Gastroesophageal sphincter (tissue), 4 donors: ENCODE results near the gene SAMD4B. TPM values are rescaled to one million over a fixed set of nuclear protein-coding genes. Genes with fewer than 3 reads are reported as not detected.

ENCODE experiments used
- ATAC-seq: fragments of 150-250 bp; one replicate; pipeline ENCODE4 v1.9.1; 2016; ENCODE audit warnings: mild to moderate bottlenecking, moderate library complexity
- H3K27ac ChIP-seq, 4 donors: fragments of 200-600 bp; sonication (generic) in 3 of 4; 1 replicate in 3 of 4; 2 replicates in 1 of 4; pipeline ENCODE4 v1.5.1; 2016 to 2019
- H3K27me3 ChIP-seq: fragments of 200-600 bp; sonication (generic); one replicate; pipeline ENCODE4 v1.5.1; 2019
- H3K36me3 ChIP-seq, 2 donors: fragments of 200-600 bp; sonication (generic); one replicate each; pipeline ENCODE4 v1.5.1; 2019; ENCODE audit warnings: control low read depth in 1 of 2
- H3K4me1 ChIP-seq, 3 donors: fragments of 200-600 bp; sonication (generic); 1 replicate in 2 of 3; 2 replicates in 1 of 3; pipeline ENCODE4 v1.5.1; 2016 to 2019; ENCODE audit warnings: control low read depth in 2 of 3
- H3K4me3 ChIP-seq, 2 donors: fragments of 200-600 bp; sonication (generic); one replicate each; pipeline ENCODE4 v1.5.1; 2019; ENCODE audit warnings: mild to moderate bottlenecking in 1 of 2, moderate library complexity in 1 of 2
- H3K9me3 ChIP-seq, 3 donors: fragments of 200-600 bp; sonication (generic); one replicate each; pipeline ENCODE4 v1.5.1; 2017 to 2019; ENCODE audit warnings: control low read depth in 2 of 3
- CTCF ChIP-seq, 4 experiments: fragments of 200-600 bp in 2 of 4; fragments of 450-650 bp in 2 of 4; sonication (generic) in 1 of 4; IDR thresholded peaks; one replicate each; pipeline ENCODE4 v1.5.1; 2017 to 2019; ENCODE audit warnings: antibody characterized with exemption in 4 of 4, mild to moderate bottlenecking in 2 of 4, moderate library complexity in 2 of 4
- EP300 ChIP-seq: sonication (generic); formaldehyde crosslinking; IDR thresholded peaks from one replicate; pipeline ENCODE4 v1.6.1; 2017; ENCODE audit warnings: antibody characterized with exemption, mild to moderate bottlenecking
- POLR2A ChIP-seq, 2 donors: fragments of 450-650 bp; IDR thresholded peaks; one replicate each; pipeline ENCODE4 v1.6.1; 2017; ENCODE audit warnings: antibody characterized with exemption in 2 of 2, mild to moderate bottlenecking in 2 of 2, moderate library complexity in 1 of 2
- POLR2AphosphoS5 ChIP-seq: sonication (generic); formaldehyde crosslinking; IDR thresholded peaks from one replicate; pipeline ENCODE4 v1.6.1; 2017; ENCODE audit warnings: antibody characterized with exemption
- WGBS, 2 donors: methylation state at CpG; one replicate each; pipeline ENCODE4 v1.1.5; 2018; ENCODE audit warnings: low coverage in 1 of 2; 5-methylcytosine and 5-hydroxymethylcytosine counted together
- total RNA-seq, 4 donors: library from RNA; depleted of rRNA; stranded (reverse); fragments of >200 nt; gene quantifications; one replicate each; pipeline ENCODE4 v1.1.0, GENCODE V29; 2016

The SAMD4B gene
- total RNA-seq, 4 donors from 2014 or later, result 68.2 to 121 (median 92.8) TPM

GRCh38 chr19:39297931-39298634, 44.1 kb upstream of the SAMD4B start:
- ATAC-seq, result no peak
- Histone ChIP-seq H3K4me3 (no peak overlapping the region), H3K27me3 (peaks cover 44% of the 10 kb centered on the region), H3K36me3 (no peaks in the 10 kb centered on the region), H3K27ac (no peak overlapping the region), H3K9me3 (no peaks in the 10 kb centered on the region), H3K4me1 (no peaks in the 10 kb centered on the region)
- WGBS, 2 donors, result 42 to 61% methylated on average over 6 to 9 of the region's 17 CpGs
- TF ChIP-seq EP300 (no peak), CTCF (IDR thresholded peaks at IDR 0.05) (no peak), POLR2A (IDR thresholded peaks at IDR 0.05) (no peak), POLR2AphosphoS5 (no peak)

GRCh38 chr19:39299404-39299803, 42.8 kb upstream of the SAMD4B start:
- TF ChIP-seq POLR2AphosphoS5 (no peak), POLR2A (IDR thresholded peaks at IDR 0.05) (no peak), EP300 (no peak), CTCF (IDR thresholded peaks at IDR 0.05) (no peak)
- Histone ChIP-seq H3K36me3 (no peaks in the 10 kb centered on the region), H3K27me3 (peaks cover 50% of the 10 kb centered on the region), H3K4me1 (no peaks in the 10 kb centered on the region), H3K4me3 (no peak overlapping the region), H3K27ac (no peak overlapping the region), H3K9me3 (no peaks in the 10 kb centered on the region)
- WGBS, 2 donors, result 79 to 93% methylated on average over 5 to 9 of the region's 9 CpGs
- no peak for ATAC-seq

GRCh38 chr19:39299832-39300231, 42.4 kb upstream of the SAMD4B start:
- H3K27ac ChIP-seq, result no peak overlapping the region
- H3K36me3 ChIP-seq, result no peaks in the 10 kb centered on the region
- H3K9me3 ChIP-seq, result no peaks in the 10 kb centered on the region
- no peak overlapping the region for H3K4me3 ChIP-seq
- ATAC-seq, result no peak
- TF ChIP-seq POLR2A (IDR thresholded peaks at IDR 0.05), result no peak
- no peak for TF ChIP-seq EP300
- TF ChIP-seq CTCF (IDR thresholded peaks at IDR 0.05), result no peak
- TF ChIP-seq POLR2AphosphoS5, result no peak
- no peaks in the 10 kb centered on the region for H3K4me1 ChIP-seq
- WGBS, 2 donors, result 81 to 91% methylated on average over 7 to 8 of the region's 10 CpGs
- peaks cover 55% of the 10 kb centered on the region for H3K27me3 ChIP-seq

GRCh38 chr19:39301021-39301420, 41.2 kb upstream of the SAMD4B start:
- H3K27me3 ChIP-seq, result peaks cover 64% of the 10 kb centered on the region
- no peaks in the 10 kb centered on the region for H3K9me3 ChIP-seq
- no peak for TF ChIP-seq POLR2A (IDR thresholded peaks at IDR 0.05)
- no peak for TF ChIP-seq CTCF (IDR thresholded peaks at IDR 0.05)
- TF ChIP-seq POLR2AphosphoS5, result no peak
- no peak for TF ChIP-seq EP300
- H3K27ac ChIP-seq, result no peak overlapping the region
- no peaks in the 10 kb centered on the region for H3K4me1 ChIP-seq
- H3K36me3 ChIP-seq, result no peaks in the 10 kb centered on the region
- WGBS, 2 donors, result 44 to 86% methylated on average over 2 of the region's 4 CpGs
- no peak for ATAC-seq
- no peak overlapping the region for H3K4me3 ChIP-seq

- Histone ChIP-seq H3K27me3 (peaks cover 64% of the 10 kb centered on the region), H3K27ac (no peak overlapping the region), H3K4me1 (no peaks in the 10 kb centered on the region), H3K4me3 (no peak overlapping the region), H3K36me3 (no peaks in the 10 kb centered on the region), H3K9me3 (no peaks in the 10 kb centered on the region)
- no peak for ATAC-seq
- WGBS, 2 donors, result 85 to 87% methylated on average over 3 of the region's 3 CpGs
- TF ChIP-seq POLR2A (IDR thresholded peaks at IDR 0.05) (no peak), CTCF (IDR thresholded peaks at IDR 0.05) (no peak), EP300 (no peak), POLR2AphosphoS5 (no peak)
Measured at GRCh38 chr19:39301562-39301961, 40.7 kb upstream of the SAMD4B start.
